OCI-LY7 (cell line): Measurements from ENCODE around the gene FMN1. TPM values are rescaled to one million over a fixed set of nuclear protein-coding genes. Genes with fewer than 3 reads are reported as not detected.

Source experiments
- BruUV-seq: library from RNA; stranded (reverse); fragments of 400-500 nt; replicated peaks from 2 replicates; lab custom pipeline; 2021; lab: Mats Ljungman, UMichigan
- CTCF ChIA-PET: fragments of 300-600 bp; sonication (Branson Sonifier 250); formaldehyde crosslinking; loops from one replicate; lab custom pipeline; 2022; ENCODE audit warnings: antibody characterized with exemption; ENCODE audit not compliant: unreplicated experiment; lab: Charles Lee
- POLR2A ChIA-PET: fragments of 300-600 bp; sonication (Branson Sonifier 250); formaldehyde crosslinking; loops from one replicate; lab custom pipeline; 2022; ENCODE audit warnings: antibody characterized with exemption; lab: Charles Lee
- DNase-seq: peaks from one replicate; pipeline ENCODE4 v3.0.0-alpha.2; 2015; ENCODE audit warnings: low spot score
- H2AFZ ChIP-seq: fragments of 200-600 bp; sonication (generic), shearing (Covaris generic); 2 replicates; pipeline ENCODE4 v1.6.1; 2014; ENCODE audit warnings: mild to moderate bottlenecking, antibody characterized with exemption, low read length, moderate library complexity
- H3K27ac ChIP-seq: fragments of 200-600 bp; sonication (generic); 2 replicates; pipeline ENCODE4 v1.5.1; 2014; ENCODE audit warnings: mixed run types, low read depth, mild to moderate bottlenecking, moderate library complexity, low read length, inconsistent platforms; ENCODE audit not compliant: poor library complexity, severe bottlenecking
- H3K36me3 ChIP-seq: fragments of 200-600 bp; sonication (generic); 2 replicates; pipeline ENCODE4 v1.6.1; 2014; ENCODE audit warnings: mild to moderate bottlenecking, antibody characterized with exemption, low read length, moderate library complexity, mixed read lengths; ENCODE audit not compliant: insufficient read depth
- H3K4me1 ChIP-seq: fragments of 200-600 bp; sonication (generic); 2 replicates; pipeline ENCODE4 v1.5.1; 2014; ENCODE audit warnings: mild to moderate bottlenecking, low read length; ENCODE audit not compliant: insufficient read depth, poor library complexity, severe bottlenecking
- H3K4me2 ChIP-seq: fragments of 200-600 bp; sonication (generic); 2 replicates; pipeline ENCODE4 v1.6.1; 2014; ENCODE audit warnings: mild to moderate bottlenecking, low read length
- H3K4me3 ChIP-seq: fragments of 200-600 bp; sonication (generic); 2 replicates; pipeline ENCODE4 v1.5.1; 2014; ENCODE audit warnings: mild to moderate bottlenecking, low read depth, low read length; ENCODE audit not compliant: poor library complexity, severe bottlenecking
- H3K79me2 ChIP-seq: fragments of 200-600 bp; sonication (generic); 2 replicates; pipeline ENCODE4 v1.6.1; 2016; ENCODE audit warnings: low read depth, mild to moderate bottlenecking, low read length, moderate library complexity, mixed read lengths; ENCODE audit not compliant: insufficient read depth
- H3K9me2 ChIP-seq: fragments of 200-600 bp; sonication (generic); 2 replicates; pipeline ENCODE4 v1.6.1; 2016; ENCODE audit warnings: mild to moderate bottlenecking, low read length, mixed read lengths; ENCODE audit not compliant: insufficient read depth
- H3K9me3 ChIP-seq: fragments of 200-600 bp; sonication (generic); 2 replicates; pipeline ENCODE4 v1.6.1; 2014; ENCODE audit warnings: mild to moderate bottlenecking, mixed run types, low read length, mixed read lengths
- H4K20me1 ChIP-seq: fragments of 200-600 bp; sonication (generic); 2 replicates; pipeline ENCODE4 v1.6.1; 2014; ENCODE audit warnings: mild to moderate bottlenecking, antibody characterized with exemption, low read length, moderate library complexity, mixed read lengths; ENCODE audit not compliant: insufficient read depth
- CTCF ChIP-seq: fragments of 200-600 bp; sonication (generic); conservative IDR thresholded peaks from 2 replicates; pipeline ENCODE4 v1.5.1; 2014; ENCODE audit warnings: mild to moderate bottlenecking, antibody characterized with exemption, low read length, moderate library complexity, mixed read lengths
- EZH2phosphoT487 ChIP-seq: fragments of 200-600 bp; sonication (generic); IDR thresholded peaks from 2 replicates; pipeline ENCODE4 v1.6.1; 2018; ENCODE audit warnings: low read depth, borderline replicate concordance, mild to moderate bottlenecking, mixed run types, antibody characterized with exemption, low read length, moderate library complexity, mixed read lengths
- intact Hi-C: fragments of 100-400 bp; cut with micrococcal nuclease; formaldehyde crosslinking; loops from one replicate; pipeline ENCODE4 v1.10.0; 2022; ENCODE audit not compliant: unreplicated experiment
- total RNA-seq, 2 experiments: library from RNA; depleted of rRNA in 1 of 2; stranded (reverse); fragments of >200 nt in 1 of 2; shearing (Covaris generic) in 1 of 2; gene quantifications; 2 replicates each; pipeline ENCODE4 v1.2.3, GENCODE V29; 2014 to 2022

Gene FMN1
- total RNA-seq, 2 experiments from 2014 or later, result 3.2 to 4.2 TPM

DNA sequence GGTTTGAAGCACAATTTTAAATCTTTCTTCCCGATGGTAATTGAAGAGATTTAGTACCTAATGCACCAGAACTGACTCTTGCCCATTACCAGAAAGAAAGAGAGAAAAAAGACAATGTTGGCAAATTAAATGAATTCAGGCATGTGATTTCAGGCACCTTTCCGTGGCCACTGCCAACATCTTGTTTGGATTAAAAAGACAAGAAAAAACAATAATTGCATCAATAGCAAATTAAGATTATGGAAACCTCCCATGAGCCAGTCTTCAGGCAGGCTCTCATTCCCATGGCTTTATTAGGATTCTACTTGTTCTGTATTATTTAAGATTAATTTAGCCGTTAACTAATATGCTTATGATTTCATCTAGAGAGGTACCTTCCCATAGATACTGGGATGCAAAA, 283.7 kb downstream of the FMN1 start:
- Histone ChIP-seq H3K9me2 (no peaks in the 10 kb centered on the region), H3K79me2 (no peaks in the 10 kb centered on the region), H2AFZ (no peak overlapping the region), H3K4me3 (no peak overlapping the region), H3K4me1 (peaks cover 43% of the 10 kb centered on the region), H3K4me2 (no peak overlapping the region), H3K36me3 (no peaks in the 10 kb centered on the region), H3K9me3 (no peaks in the 10 kb centered on the region), H4K20me1 (no peaks in the 10 kb centered on the region), H3K27ac (no peak overlapping the region)
- DNase-seq, result no peak
- ChIA-PET CTCF (no interaction called here), POLR2A (no interaction called here)
- no TSS peak for BruUV-seq
- TF ChIP-seq CTCF (no peak), EZH2phosphoT487 (no peak)
- intact Hi-C loops, result no loop called here

DNA sequence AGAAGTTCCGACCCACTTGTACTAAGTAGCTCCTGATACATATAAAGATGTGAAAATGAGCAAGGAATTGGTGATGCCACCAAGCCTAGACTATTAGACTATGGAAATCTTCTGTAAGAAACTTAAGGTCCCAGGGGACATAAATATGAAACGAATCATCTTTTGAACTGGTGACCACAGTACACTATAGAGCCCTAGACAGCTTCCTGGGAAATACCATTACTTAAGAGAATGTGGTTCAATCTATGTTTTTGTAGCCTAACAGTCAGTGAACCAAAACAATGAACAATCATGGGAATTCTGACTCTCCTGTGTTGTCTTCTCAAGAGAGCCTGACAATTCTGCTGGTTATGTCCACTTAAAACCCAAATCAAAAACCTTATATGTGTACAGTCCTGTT, 285.1 kb downstream of the FMN1 start:
- TF ChIP-seq EZH2phosphoT487, result no peak
- TF ChIP-seq CTCF, result no peak
- CTCF ChIA-PET, result interaction anchor here (1.4 kb wide), 1 partner anchor 113 kb away, joined by 3 read pairs; no protein-coding TSS in a partner anchor
- no peaks in the 10 kb centered on the region for H3K36me3 ChIP-seq
- no TSS peak for BruUV-seq
- H2AFZ ChIP-seq, result peak overlapping the region; percentile 75; the same call in 1 of the 2 replicates
- H3K4me3 ChIP-seq, result peak overlapping the region; percentile 61
- no peaks in the 10 kb centered on the region for H3K79me2 ChIP-seq
- H3K9me2 ChIP-seq, result no peaks in the 10 kb centered on the region
- H4K20me1 ChIP-seq, result no peaks in the 10 kb centered on the region
- POLR2A ChIA-PET, result interaction anchor here (0.6 to 1.4 kb wide), 7 partner anchors 10 to 864 kb away, joined by 3 to 7 read pairs (median 3); no protein-coding TSS in a partner anchor
- no peaks in the 10 kb centered on the region for H3K9me3 ChIP-seq
- H3K4me2 ChIP-seq, result peak overlapping the region; percentile 89
- peak; percentile 59 for DNase-seq
- H3K4me1 ChIP-seq, result peaks cover 52% of the 10 kb centered on the region
- H3K27ac ChIP-seq, result peak overlapping the region; percentile 87
- intact Hi-C loops, result no loop called here

- H3K36me3 ChIP-seq, result no peaks in the 10 kb centered on the region
- H4K20me1 ChIP-seq, result no peaks in the 10 kb centered on the region
- POLR2A ChIA-PET, result interaction anchor here (0.6 to 1.5 kb wide), 12 partner anchors 9 to 865 kb away, joined by 3 to 7 read pairs (median 3); no protein-coding TSS in a partner anchor
- H2AFZ ChIP-seq, result peak overlapping the region; percentile 75; the same call in 1 of the 2 replicates
- H3K4me1 ChIP-seq, result peaks cover 58% of the 10 kb centered on the region
- BruUV-seq, result no TSS peak
- CTCF ChIA-PET, result interaction anchor here (1.4 kb wide), 1 partner anchor 114 kb away, joined by 3 read pairs; no protein-coding TSS in a partner anchor
- peak overlapping the region; percentile 89 for H3K4me2 ChIP-seq
- no peaks in the 10 kb centered on the region for H3K79me2 ChIP-seq
- peak overlapping the region; percentile 87 for H3K27ac ChIP-seq
- DNase-seq, result peak; percentile 32
- intact Hi-C loops, result no loop called here
- no peaks in the 10 kb centered on the region for H3K9me2 ChIP-seq
- H3K9me3 ChIP-seq, result no peaks in the 10 kb centered on the region
- H3K4me3 ChIP-seq, result peak overlapping the region; percentile 61
- no peak for TF ChIP-seq CTCF
- no peak for TF ChIP-seq EZH2phosphoT487
Measured at GRCh38 chr15:32908872-32909271, 285.6 kb downstream of the FMN1 start.
